Esophagus squamous epithelium (tissue), 4 donors: Measurements from ENCODE around the gene TRAK1.

Source experiments
- CTCF ChIP-seq, 6 experiments: fragments of 450-650 bp in 4 of 6; fragments of 200-600 bp in 2 of 6; sonication (generic) in 2 of 6; IDR thresholded peaks; one replicate each; pipeline ENCODE4 v1.5.1; 2016 to 2019; ENCODE audit warnings: antibody characterized with exemption in 6 of 6, mild to moderate bottlenecking in 4 of 6, moderate library complexity in 4 of 6
- POLR2A ChIP-seq, 4 donors: fragments of 450-650 bp; IDR thresholded peaks; one replicate each; pipeline ENCODE4 v1.6.1; 2017; ENCODE audit warnings: antibody characterized with exemption in 4 of 4, mild to moderate bottlenecking in 4 of 4, moderate library complexity in 3 of 4

- no peak for TF ChIP-seq CTCF (IDR thresholded peaks at IDR 0.05)
- no peak for TF ChIP-seq POLR2A (IDR thresholded peaks at IDR 0.05)
Measured at GRCh38 chr3:42216302-42216701, 125.1 kb downstream of the TRAK1 start.
